Natural killer cell (primary cell): ENCODE measurements around the gene EPS8. TPM values are rescaled to one million over a fixed set of nuclear protein-coding genes. Genes with fewer than 3 reads are reported as not detected.

ENCODE experiments used
- ATAC-seq, 3 donors: fragments of 150-1000 bp in 2 of 3; fragments of 200-7000 bp in 1 of 3; cut with Tn5 transposase; 1 replicate in 1 of 3; 2 replicates in 2 of 3; pipeline ENCODE4 v1.10.0; 2021; ENCODE audit warnings: mild to moderate bottlenecking in 2 of 3, moderate library complexity in 2 of 3
- DNase-seq, 2 donors: peaks; one replicate each; pipeline versions ENCODE4 v3.0.0 to v3.0.0-alpha.2; 2013 to 2021; ENCODE audit warnings: mixed read lengths in 1 of 2
- H3K27ac ChIP-seq: one replicate; pipeline ENCODE4 v1.5.1; 2013; ENCODE audit warnings: mild to moderate bottlenecking, low read length
- H3K27me3 ChIP-seq: one replicate; pipeline ENCODE4 v1.6.1; 2013; ENCODE audit warnings: low read length; ENCODE audit not compliant: control insufficient read depth, insufficient read depth
- H3K36me3 ChIP-seq: one replicate; pipeline ENCODE4 v1.6.1; 2013; ENCODE audit warnings: low read length; ENCODE audit not compliant: control insufficient read depth, insufficient read depth
- H3K4me1 ChIP-seq: one replicate; pipeline ENCODE4 v1.6.1; 2013; ENCODE audit warnings: low read length; ENCODE audit not compliant: control insufficient read depth, insufficient read depth
- H3K4me3 ChIP-seq: one replicate; pipeline ENCODE4 v1.5.1; 2013; ENCODE audit warnings: low read length
- H3K9me3 ChIP-seq: one replicate; pipeline ENCODE4 v1.6.1; 2013; ENCODE audit warnings: low read length; ENCODE audit not compliant: control insufficient read depth, insufficient read depth
- H3K27ac Mint-ChIP-seq, 2 donors: one replicate each; pipeline ENCODE4 v1.8.0; 2022; ENCODE audit warnings: mild to moderate bottlenecking in 2 of 2, mixed read lengths in 2 of 2, moderate library complexity in 1 of 2
- H3K27me3 Mint-ChIP-seq, 2 donors: one replicate each; pipeline ENCODE4 v1.8.0; 2022; ENCODE audit warnings: low read depth in 2 of 2, mixed read lengths in 2 of 2
- H3K36me3 Mint-ChIP-seq: one replicate; pipeline ENCODE4 v1.8.0; 2022; ENCODE audit warnings: mixed read lengths
- H3K4me1 Mint-ChIP-seq, 2 donors: one replicate each; pipeline ENCODE4 v1.8.0; 2022; ENCODE audit warnings: mixed read lengths in 2 of 2
- H3K4me3 Mint-ChIP-seq: one replicate; pipeline ENCODE4 v1.8.0; 2022; ENCODE audit warnings: mild to moderate bottlenecking, moderate library complexity, mixed read lengths
- H3K9me3 Mint-ChIP-seq, 2 donors: one replicate each; pipeline ENCODE4 v1.8.0; 2022; ENCODE audit warnings: mixed read lengths in 2 of 2
- CTCF ChIP-seq: fragments of 200-600 bp; IDR thresholded peaks from one replicate; pipeline ENCODE4 v1.8.0; 2022; ENCODE audit warnings: antibody characterized with exemption
- WGBS: methylation state at CpG from one replicate; pipeline ENCODE4 v1.1.7; 2013; ENCODE audit warnings: missing lambda C conversion rate; ENCODE audit not compliant: insufficient coverage; 5-methylcytosine and 5-hydroxymethylcytosine counted together
- intact Hi-C: fragments of 100-400 bp; cut with micrococcal nuclease; formaldehyde crosslinking; loops from one replicate; pipeline ENCODE4 v1.14.2; 2022
- total RNA-seq, 4 donors: library from RNA; stranded (reverse); fragments of 120-200 nt in 1 of 4; gene quantifications; one replicate each; pipeline versions ENCODE4 v1.2.3 to v1.2.4, GENCODE V29; 2013 to 2022

EPS8 gene
- total RNA-seq, 3 donors from 2014 or later (not counting 1 experiment from before 2014, with no cell fraction given) = 1.5 to 2.6 (median 1.5) TPM

- Mint-ChIP-seq H3K4me3 (no peak overlapping the region), H3K27ac (no peak overlapping the region), H3K4me1 (peaks cover 0 to 9% of the 10 kb centered on the region in 2 donors), H3K27me3 (peaks cover 0 to 29% of the 10 kb centered on the region in 2 donors), H3K9me3 (no peaks in the 10 kb centered on the region), H3K36me3 (no peaks in the 10 kb centered on the region)
- H3K4me1 ChIP-seq = peaks cover 4% of the 10 kb centered on the region
- no peak for ATAC-seq
- H3K9me3 ChIP-seq = no peaks in the 10 kb centered on the region
- H3K36me3 ChIP-seq = no peaks in the 10 kb centered on the region
- no CpG with 5 or more reads among the region's 1 CpG for WGBS
- TF ChIP-seq CTCF = no peak
- H3K27me3 ChIP-seq = no peaks in the 10 kb centered on the region
- H3K4me3 ChIP-seq = no peak overlapping the region
- intact Hi-C loops = no loop called here
- H3K27ac ChIP-seq = no peak overlapping the region
- DNase-seq = no peak
Measured at GRCh38 chr12:15574353-15574752, 214.8 kb downstream of the EPS8 start.

Other genes with a start within 250 kb of the EPS8 start
- gene STRAP, start 93.0 kb upstream of the EPS8 start, total RNA-seq = 100 to 1,000 TPM in 1 of 3 donors, 10 to 100 TPM in 2; 90.7 to 117 (median 91.0) TPM
- gene DERA, start 121.9 kb upstream of the EPS8 start, total RNA-seq = 10 to 100 TPM; 15.6 to 22.1 (median 20.4) TPM